H1 (cell line): Measurements from ENCODE around the gene NBAS. TPM values are rescaled to one million over a fixed set of nuclear protein-coding genes. Genes with fewer than 3 reads are reported as not detected.

Source experiments
- CTCF ChIA-PET: fragments of 300-600 bp; sonication (Branson Sonifier 250); formaldehyde crosslinking; loops from one replicate; lab custom pipeline; 2021; ENCODE audit not compliant: partially characterized antibody; lab: Charles Lee
- POLR2A ChIA-PET: fragments of 300-600 bp; sonication (Branson Sonifier 250); formaldehyde crosslinking; loops from one replicate; lab custom pipeline; 2021; ENCODE audit warnings: inconsistent platforms; ENCODE audit not compliant: partially characterized antibody; lab: Charles Lee
- DNase-seq, 2 experiments: peaks; one replicate each; pipeline versions ENCODE4 v3.0.0 to v3.0.0-alpha.2; 2010 to 2022; ENCODE audit warnings: low spot score in 2 of 2, low read depth in 1 of 2, mixed read lengths in 1 of 2
- FAIRE-seq: peaks from 2 replicates; lab custom pipeline; 2011; peaks lifted over from hg19 to GRCh38; lab: Jason Lieb, UNC
- H2AFZ ChIP-seq: 2 replicates; pipeline ENCODE4 v1.8.1; 2012; ENCODE audit warnings: low read length, inconsistent platforms
- H2AK5ac ChIP-seq: 2 replicates; pipeline ENCODE4 v1.6.1; 2013; ENCODE audit warnings: low read depth, low read length
- H2BK120ac ChIP-seq: replicated peaks from 2 replicates; pipeline ENCODE3; 2013; ENCODE audit warnings: low read depth, low read length, inconsistent platforms
- H2BK12ac ChIP-seq: 2 replicates; pipeline ENCODE4 v1.6.1; 2013; ENCODE audit warnings: low read depth, low read length
- H2BK15ac ChIP-seq: 2 replicates; pipeline ENCODE4 v1.6.1; 2013; ENCODE audit warnings: low read length
- H2BK20ac ChIP-seq: 2 replicates; pipeline ENCODE4 v1.6.1; 2013; ENCODE audit warnings: low read length
- H2BK5ac ChIP-seq: 2 replicates; pipeline ENCODE4 v1.6.1; 2013; ENCODE audit warnings: low read depth, low read length
- H3K14ac ChIP-seq: 2 replicates; pipeline ENCODE4 v1.6.1; 2013; ENCODE audit warnings: inconsistent platforms; ENCODE audit not compliant: insufficient read length
- H3K18ac ChIP-seq: 2 replicates; pipeline ENCODE4 v1.6.1; 2013; ENCODE audit warnings: low read length; ENCODE audit errors: extremely low read depth
- H3K23ac ChIP-seq: 2 replicates; pipeline ENCODE4 v1.6.1; 2013; ENCODE audit warnings: inconsistent platforms; ENCODE audit not compliant: insufficient read length
- H3K23me2 ChIP-seq: 2 replicates; pipeline ENCODE4 v1.6.1; 2013; ENCODE audit warnings: low read depth, low read length
- H3K27ac ChIP-seq: 2 replicates; pipeline ENCODE4 v1.6.1; 2011; ENCODE audit warnings: low read depth, low read length, inconsistent platforms
- H3K27me3 ChIP-seq, 4 experiments: replicated peaks in 1 of 4; 1 replicate in 1 of 4; 2 replicates in 3 of 4; pipeline versions ENCODE4 v1.6.1 to v1.8.1; 2011 to 2013; ENCODE audit warnings: low read length in 3 of 4, mild to moderate bottlenecking in 3 of 4, inconsistent platforms in 2 of 4, mixed read lengths in 2 of 4, moderate library complexity in 1 of 4; ENCODE audit not compliant: control insufficient read depth in 3 of 4, insufficient read depth in 3 of 4; ENCODE audit errors: extremely low read depth in 1 of 4
- H3K36me3 ChIP-seq, 4 experiments: 2 replicates each; pipeline versions ENCODE4 v1.6.1 to v1.8.1; 2011 to 2013; ENCODE audit warnings: mild to moderate bottlenecking in 4 of 4, low read length in 3 of 4, moderate library complexity in 2 of 4, control low read depth in 1 of 4, inconsistent platforms in 1 of 4; ENCODE audit not compliant: insufficient read depth in 4 of 4, control insufficient read depth in 2 of 4
- H3K4ac ChIP-seq: replicated peaks from 2 replicates; pipeline ENCODE3; 2013; ENCODE audit warnings: low read length, low read depth, mixed read lengths, inconsistent platforms; ENCODE audit not compliant: insufficient read length
- H3K4me1 ChIP-seq, 4 experiments: replicated peaks in 1 of 4; 1 replicate in 1 of 4; 2 replicates in 3 of 4; pipeline versions ENCODE4 v1.6.1 to v1.8.1; 2011 to 2013; ENCODE audit warnings: low read length in 3 of 4, inconsistent platforms in 2 of 4, mixed read lengths in 1 of 4; ENCODE audit not compliant: insufficient read depth in 4 of 4, control insufficient read depth in 3 of 4
- H3K4me2 ChIP-seq, 2 experiments: 2 replicates each; pipeline versions ENCODE4 v1.6.1 to v1.8.1; 2011 to 2013; ENCODE audit warnings: low read depth in 2 of 2, low read length in 2 of 2, control low read depth in 1 of 2, inconsistent platforms in 1 of 2, mild to moderate bottlenecking in 1 of 2; ENCODE audit not compliant: insufficient read depth in 1 of 2
- H3K4me3 ChIP-seq, 4 experiments: fragments of 200-600, 300-600 bp in 1 of 4; sonication (generic), shearing (Covaris generic), sonication (Bioruptor Twin) in 1 of 4; 2 replicates each; pipeline versions ENCODE4 v1.5.1 to v1.8.1; 2011 to 2016; ENCODE audit warnings: low read length in 4 of 4, low read depth in 3 of 4, control low read depth in 2 of 4, inconsistent platforms in 2 of 4, mild to moderate bottlenecking in 2 of 4, mixed read lengths in 1 of 4, moderate library complexity in 1 of 4; ENCODE audit not compliant: insufficient read depth in 2 of 4; ENCODE audit errors: extremely low read depth in 1 of 4
- H3K56ac ChIP-seq: replicated peaks from 2 replicates; pipeline ENCODE3; 2013; ENCODE audit warnings: low read depth, mild to moderate bottlenecking, mixed read lengths, low read length, inconsistent platforms; ENCODE audit not compliant: insufficient read length
- H3K79me1 ChIP-seq: 2 replicates; pipeline ENCODE4 v1.6.1; 2013; ENCODE audit warnings: low read depth, low read length, control low read depth
- H3K79me2 ChIP-seq, 2 experiments: 2 replicates each; pipeline versions ENCODE4 v1.6.1 to v1.8.1; 2012 to 2013; ENCODE audit warnings: low read length in 2 of 2, mild to moderate bottlenecking in 2 of 2, inconsistent platforms in 1 of 2; ENCODE audit not compliant: insufficient read depth in 2 of 2, control insufficient read depth in 1 of 2
- H3K9ac ChIP-seq, 4 experiments: replicated peaks in 1 of 4; 1 replicate in 1 of 4; 2 replicates in 3 of 4; pipeline versions ENCODE4 v1.6.1 to v1.8.1; 2011 to 2013; ENCODE audit warnings: low read depth in 3 of 4, low read length in 3 of 4, control low read depth in 2 of 4, mild to moderate bottlenecking in 2 of 4, moderate library complexity in 2 of 4, inconsistent platforms in 1 of 4; ENCODE audit errors: extremely low read depth in 1 of 4
- H3K9me3 ChIP-seq, 2 experiments: 2 replicates each; pipeline versions ENCODE4 v1.6.1 to v1.8.1; 2012 to 2013; ENCODE audit warnings: mild to moderate bottlenecking in 2 of 2, moderate library complexity in 2 of 2, control low read depth in 1 of 2, inconsistent platforms in 1 of 2, low read depth in 1 of 2, low read length in 1 of 2, mixed read lengths in 1 of 2; ENCODE audit not compliant: insufficient read depth in 2 of 2
- H4K20me1 ChIP-seq, 2 experiments: replicated peaks in 1 of 2; 2 replicates each; pipeline versions ENCODE3 to v1.8.1; 2011 to 2013; ENCODE audit warnings: inconsistent platforms in 2 of 2, low read length in 2 of 2, mild to moderate bottlenecking in 1 of 2; ENCODE audit not compliant: insufficient read depth in 2 of 2, control insufficient read depth in 1 of 2
- H4K5ac ChIP-seq: 2 replicates; pipeline ENCODE4 v1.6.1; 2013; ENCODE audit warnings: low read length, low read depth, mixed read lengths, inconsistent platforms; ENCODE audit not compliant: insufficient read length
- H4K8ac ChIP-seq: 2 replicates; pipeline ENCODE4 v1.8.0; 2013; ENCODE audit warnings: mild to moderate bottlenecking, moderate library complexity, low read length, inconsistent platforms; ENCODE audit not compliant: insufficient read depth; ENCODE audit errors: extremely low read depth
- H4K91ac ChIP-seq: replicated peaks from 2 replicates; pipeline ENCODE3; 2013; ENCODE audit warnings: low read length, mixed read lengths, inconsistent platforms; ENCODE audit not compliant: insufficient read length
- ATF2 ChIP-seq: IDR thresholded peaks from 2 replicates; pipeline ENCODE4 v1.6.1; 2012; ENCODE audit warnings: low read length, inconsistent platforms
- BRCA1 ChIP-seq: IDR thresholded peaks from 2 replicates; pipeline ENCODE4 v1.6.1; 2012; ENCODE audit warnings: low read depth, low read length, improper control_type of control experiment
- EGR1 ChIP-seq: IDR thresholded peaks from 2 replicates; pipeline ENCODE4 v1.6.1; 2011; ENCODE audit warnings: low read depth, low read length, borderline replicate concordance
- GABPA ChIP-seq: IDR thresholded peaks from 2 replicates; pipeline ENCODE4 v1.6.1; 2011; ENCODE audit warnings: mild to moderate bottlenecking, low read length, moderate library complexity, borderline replicate concordance; ENCODE audit not compliant: insufficient read depth
- JUND ChIP-seq: IDR thresholded peaks from 2 replicates; pipeline ENCODE4 v1.6.1; 2011; ENCODE audit warnings: mild to moderate bottlenecking, improper control_type of control experiment, low read length
- NANOG ChIP-seq: IDR thresholded peaks from 2 replicates; pipeline ENCODE4 v1.6.1; 2011; ENCODE audit warnings: low read length, low read depth, mild to moderate bottlenecking, inconsistent platforms; ENCODE audit not compliant: insufficient read depth, poor library complexity, severe bottlenecking
- YY1 ChIP-seq: IDR thresholded peaks from 2 replicates; pipeline ENCODE4 v1.6.1; 2011; ENCODE audit warnings: low read depth, mild to moderate bottlenecking, low read length
- WGBS, 2 experiments: shearing (Covaris generic) in 1 of 2; methylation state at CpG; one replicate each; pipeline versions ENCODE4 v1.1.6 to v1.1.7; 2013 to 2015; ENCODE audit warnings: low lambda C conversion rate in 2 of 2, mixed read lengths in 2 of 2, inconsistent platforms in 1 of 2, low coverage in 1 of 2, missing lambda C conversion rate in 1 of 2; ENCODE audit not compliant: insufficient replicate concordance in 2 of 2, insufficient coverage in 1 of 2, insufficient read length in 1 of 2; ENCODE audit errors: extremely low coverage in 1 of 2, missing lambda C conversion rate in 1 of 2; 5-methylcytosine and 5-hydroxymethylcytosine counted together
- polyA plus RNA-seq, 7 experiments: library from polyadenylated mRNA; depleted of rRNA in 3 of 7; stranded (reverse) in 5 of 7; unstranded in 2 of 7; fragments of >200 nt in 5 of 7; fragments of 200-250 nt in 2 of 7; gene quantifications; 1 replicate in 5 of 7; 2 replicates in 1 of 7; 4 replicates in 1 of 7; pipeline versions ENCODE4 v1.2.1 to v1.2.3, GENCODE V29; 2011 to 2013; ENCODE audit warnings: missing spikeins in 2 of 7, mixed read lengths in 2 of 7
- total RNA-seq: library from RNA; stranded (reverse); fragmentation: NEBNext Ultra II Directional; extraction: Animal tissue kit (Norgen Biotek cat#: 25700); gene quantifications from 2 replicates; pipeline ENCODE4 v1.2.1, GENCODE V29; 2021

Gene NBAS
- total and polyA plus RNA-seq, 2 of the 8 experiments (the other 6 are each of a cell fraction or from before 2014, with no cell fraction given) = 19.6 to 34.8 TPM

GRCh38 chr2:15610430-15610952 lies 49.4 kb upstream of the NBAS start:
- no peak overlapping the region for H3K4ac ChIP-seq
- H4K5ac ChIP-seq = no peak overlapping the region
- CTCF ChIA-PET = interaction anchor here (0.7 kb wide), 1 partner anchor 199 kb away, joined by 3 read pairs; no protein-coding TSS in a partner anchor
- H3K27ac ChIP-seq = no peak overlapping the region
- no peak overlapping the region for H3K23ac ChIP-seq
- H3K4me2 ChIP-seq = no peak overlapping the region
- TF ChIP-seq JUND (no peak), YY1 (no peak), BRCA1 (no peak), NANOG (no peak), EGR1 (no peak), GABPA (no peak), ATF2 (no peak)
- WGBS, 2 experiments = 90% methylated on average over 5 of the region's 5 CpGs; no CpG with 5 or more reads in 1 of the 2 experiments
- peaks cover 0 to 2% of the 10 kb centered on the region in 2 experiments for H4K20me1 ChIP-seq
- H4K91ac ChIP-seq = no peak overlapping the region
- POLR2A ChIA-PET = interaction anchor here (2.0 kb wide), 1 partner anchor 9 kb away, joined by 9 read pairs; no protein-coding TSS in a partner anchor
- no peak overlapping the region for H2BK120ac ChIP-seq
- no peak overlapping the region for H3K56ac ChIP-seq
- no peak for FAIRE-seq
- H4K8ac ChIP-seq = no peak overlapping the region
- no peak overlapping the region for H2BK5ac ChIP-seq
- H2BK20ac ChIP-seq = no peak overlapping the region
- peaks cover 0 to 3% of the 10 kb centered on the region in 2 experiments; a peak in 1 of 4 replicates for H3K9me3 ChIP-seq
- H3K27me3 ChIP-seq = no peaks in the 10 kb centered on the region
- H3K4me1 ChIP-seq = no peaks in the 10 kb centered on the region
- no peak overlapping the region for H2AFZ ChIP-seq
- H2BK15ac ChIP-seq = no peak overlapping the region
- no peak overlapping the region for H2BK12ac ChIP-seq
- no peak overlapping the region for H2AK5ac ChIP-seq
- H3K4me3 ChIP-seq = no peak overlapping the region
- peaks cover 18 to 76% (median 58%) of the 10 kb centered on the region in 4 experiments for H3K36me3 ChIP-seq
- DNase-seq = no peak
- H3K23me2 ChIP-seq = no peaks in the 10 kb centered on the region
- no peak overlapping the region for H3K18ac ChIP-seq
- no peaks in the 10 kb centered on the region for H3K79me2 ChIP-seq
- no peak overlapping the region for H3K14ac ChIP-seq
- H3K79me1 ChIP-seq = peaks cover 2% of the 10 kb centered on the region; the same call in 1 of the 2 replicates
- no peak overlapping the region for H3K9ac ChIP-seq
